Measurements from ENCODE around the gene HUWE1. TPM values are rescaled to one million over a fixed set of nuclear protein-coding genes. Genes with fewer than 3 reads are reported as not detected.

The HUWE1 gene
- total RNA-seq, 4 donors from 2014 or later, result 65.1 to 104 (median 84.7) TPM

DNA sequence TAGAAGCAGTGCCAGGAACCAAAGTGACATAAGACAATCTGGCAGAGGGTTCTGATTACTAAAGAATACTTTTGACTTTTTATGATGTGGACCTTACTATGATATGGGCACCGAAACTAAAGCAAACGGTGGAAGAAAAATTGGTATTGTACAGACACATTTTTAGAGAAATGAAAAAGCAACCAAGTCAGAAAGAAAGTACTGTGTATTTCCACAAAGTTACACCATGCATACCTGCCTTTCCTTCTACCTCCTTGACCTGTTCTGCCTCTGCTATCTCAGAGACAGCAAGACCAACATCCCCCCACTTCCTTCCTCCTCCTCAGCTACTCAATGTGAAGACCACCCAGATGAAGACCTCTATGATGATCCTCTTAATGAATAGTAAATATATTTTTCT lies 88.3 kb downstream of the HUWE1 start:
- Histone ChIP-seq H3K4me1 (no peaks in the 10 kb centered on the region), H3K27me3 (no peaks in the 10 kb centered on the region), H3K36me3 (peaks cover 0 to 4% (median 1%) of the 10 kb centered on the region in 4 donors), H3K4me3 (no peak overlapping the region), H3K9me3 (no peaks in the 10 kb centered on the region), H3K27ac (no peak overlapping the region)
- intact Hi-C loops (cut with DNase I; ENCODE audit: low total_unique reads) (no loop called here), in situ Hi-C loops (cut with MboI; ENCODE audit: low pct_ligation_motif_present in 1 of 4, low pct_unique_long_range_greater_than_20kb in 1 of 4, low sequenced_read_pairs in 3 of 4) (no loop called here)
- WGBS, 2 donors (ENCODE audit: low coverage in 1 of 2), result 58 to 65% methylated on average over 2 of the region's 2 CpGs
- TF ChIP-seq, protein P1, sequence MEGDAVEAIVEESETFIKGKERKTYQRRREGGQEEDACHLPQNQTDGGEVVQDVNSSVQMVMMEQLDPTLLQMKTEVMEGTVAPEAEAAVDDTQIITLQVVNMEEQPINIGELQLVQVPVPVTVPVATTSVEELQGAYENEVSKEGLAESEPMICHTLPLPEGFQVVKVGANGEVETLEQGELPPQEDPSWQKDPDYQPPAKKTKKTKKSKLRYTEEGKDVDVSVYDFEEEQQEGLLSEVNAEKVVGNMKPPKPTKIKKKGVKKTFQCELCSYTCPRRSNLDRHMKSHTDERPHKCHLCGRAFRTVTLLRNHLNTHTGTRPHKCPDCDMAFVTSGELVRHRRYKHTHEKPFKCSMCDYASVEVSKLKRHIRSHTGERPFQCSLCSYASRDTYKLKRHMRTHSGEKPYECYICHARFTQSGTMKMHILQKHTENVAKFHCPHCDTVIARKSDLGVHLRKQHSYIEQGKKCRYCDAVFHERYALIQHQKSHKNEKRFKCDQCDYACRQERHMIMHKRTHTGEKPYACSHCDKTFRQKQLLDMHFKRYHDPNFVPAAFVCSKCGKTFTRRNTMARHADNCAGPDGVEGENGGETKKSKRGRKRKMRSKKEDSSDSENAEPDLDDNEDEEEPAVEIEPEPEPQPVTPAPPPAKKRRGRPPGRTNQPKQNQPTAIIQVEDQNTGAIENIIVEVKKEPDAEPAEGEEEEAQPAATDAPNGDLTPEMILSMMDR (IDR thresholded peaks at IDR 0.05), result no peak
- no peak for TF ChIP-seq EP300 (IDR thresholded peaks at IDR 0.05; ENCODE audit: low read depth)
- TF ChIP-seq POLR2A (IDR thresholded peaks at IDR 0.05), result no peak
- TF ChIP-seq POLR2AphosphoS5 (IDR thresholded peaks at IDR 0.05), result no peak
- no peak for DNase-seq

DNA sequence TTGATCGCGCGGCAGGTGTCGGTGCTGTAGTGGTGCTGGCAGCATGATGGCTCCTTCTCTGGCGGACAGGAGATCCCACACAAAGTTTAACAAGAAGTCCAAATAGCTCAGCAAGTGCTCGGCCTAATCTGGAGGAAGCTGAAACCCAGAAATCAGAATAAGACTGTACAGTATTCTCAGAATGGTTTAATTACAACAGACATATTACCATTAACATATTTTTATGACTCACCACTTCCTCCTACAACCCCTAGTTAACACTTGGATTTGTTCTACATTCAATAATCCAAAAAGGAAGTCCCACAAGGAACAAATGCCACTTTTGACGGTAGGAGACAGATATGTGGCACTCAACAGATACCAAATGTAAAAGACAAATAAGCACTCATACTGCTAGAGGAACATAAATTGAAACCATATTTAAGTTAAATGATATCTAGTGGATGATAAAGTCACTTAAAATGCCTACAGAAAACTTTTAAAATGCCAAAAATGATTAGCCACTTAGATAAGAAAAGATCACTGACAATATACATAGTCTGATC lies 91.2 kb downstream of the HUWE1 start:
- no peak for DNase-seq
- WGBS, 2 donors (ENCODE audit: low coverage in 1 of 2), result 40 to 79% methylated on average over 1 to 7 of the region's 7 CpGs
- Histone ChIP-seq H3K4me1 (no peaks in the 10 kb centered on the region), H3K36me3 (peaks cover 0 to 18% (median 2%) of the 10 kb centered on the region in 4 donors), H3K27ac (no peak overlapping the region), H3K27me3 (no peaks in the 10 kb centered on the region), H3K4me3 (no peak overlapping the region), H3K9me3 (no peaks in the 10 kb centered on the region)
- intact Hi-C loops (cut with DNase I; ENCODE audit: low total_unique reads) (no loop called here), in situ Hi-C loops (cut with MboI; ENCODE audit: low pct_ligation_motif_present in 1 of 4, low pct_unique_long_range_greater_than_20kb in 1 of 4, low sequenced_read_pairs in 3 of 4) (no loop called here)
- TF ChIP-seq POLR2AphosphoS5 (IDR thresholded peaks at IDR 0.05), result no peak
- TF ChIP-seq EP300 (IDR thresholded peaks at IDR 0.05; ENCODE audit: low read depth), result no peak
- TF ChIP-seq, protein P1 (IDR thresholded peaks at IDR 0.05), result no peak
- no peak for TF ChIP-seq POLR2A (IDR thresholded peaks at IDR 0.05)

DNA sequence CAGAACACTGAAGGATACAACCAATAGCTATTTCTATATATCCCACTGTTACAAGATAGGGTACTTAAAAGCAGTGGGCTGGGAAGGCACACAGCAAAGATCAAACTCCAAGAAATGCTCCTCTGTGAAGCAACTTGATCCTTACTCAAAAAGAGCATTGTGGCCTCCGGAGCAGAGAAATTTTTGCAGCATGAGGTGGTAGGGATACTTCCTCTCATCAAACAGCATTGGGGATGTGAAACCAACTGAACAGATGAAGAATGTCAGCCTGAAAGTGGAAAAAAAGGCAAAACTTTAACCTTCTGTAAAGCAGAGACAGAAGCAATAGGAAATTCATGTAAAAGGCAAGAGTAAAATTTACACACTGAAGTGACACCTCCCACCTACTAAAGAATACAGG lies 92.2 kb downstream of the HUWE1 start:
- intact Hi-C loops (cut with DNase I; ENCODE audit: low total_unique reads) (no loop called here), in situ Hi-C loops (cut with MboI; ENCODE audit: low pct_ligation_motif_present in 1 of 4, low pct_unique_long_range_greater_than_20kb in 1 of 4, low sequenced_read_pairs in 3 of 4) (no loop called here)
- Histone ChIP-seq H3K9me3 (no peaks in the 10 kb centered on the region), H3K27me3 (no peaks in the 10 kb centered on the region), H3K36me3 (peaks cover 0 to 22% (median 6%) of the 10 kb centered on the region in 4 donors), H3K4me3 (no peak overlapping the region), H3K27ac (no peak overlapping the region), H3K4me1 (no peaks in the 10 kb centered on the region)
- DNase-seq, result no peak
- WGBS, 2 donors (ENCODE audit: low coverage in 1 of 2), result 67% methylated on average over 1 of the region's 1 CpG; no CpG with 5 or more reads in 1 of the 2 donors
- TF ChIP-seq POLR2AphosphoS5 (IDR thresholded peaks at IDR 0.05) (no peak), POLR2A (IDR thresholded peaks at IDR 0.05) (no peak), EP300 (IDR thresholded peaks at IDR 0.05; ENCODE audit: low read depth) (no peak)
- TF ChIP-seq, protein P1 (IDR thresholded peaks at IDR 0.05), result no peak

DNA sequence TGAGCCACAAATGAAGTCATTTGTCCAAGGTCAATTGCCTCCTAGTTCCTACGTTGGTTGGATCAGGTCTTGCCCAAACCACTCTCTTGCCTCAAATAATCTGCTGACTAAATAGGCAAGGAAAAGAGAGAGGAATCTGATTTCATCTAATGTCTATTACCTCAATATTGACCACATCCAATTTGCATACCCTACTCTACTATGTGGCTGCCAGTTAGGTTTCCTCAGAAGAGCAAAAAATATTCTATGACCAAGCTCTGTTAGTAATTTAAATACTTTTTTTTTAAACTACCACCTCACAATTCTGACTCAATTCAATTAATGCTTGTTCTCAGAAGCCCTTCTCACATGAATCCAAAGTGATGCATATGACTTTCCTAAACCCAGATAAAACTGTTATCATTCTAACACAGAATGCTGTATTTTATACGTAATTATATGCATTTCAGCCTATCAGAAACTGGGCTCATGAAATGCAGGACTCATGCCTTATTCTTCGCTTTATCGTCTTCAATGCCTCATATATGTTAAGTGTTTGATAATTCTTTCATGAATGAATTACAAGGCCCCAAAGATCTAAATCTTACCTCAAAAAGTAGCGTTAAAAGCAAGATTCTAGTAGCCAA lies 98.6 kb downstream of the HUWE1 start:
- in situ Hi-C loops (cut with MboI; ENCODE audit: low pct_ligation_motif_present in 1 of 4, low pct_unique_long_range_greater_than_20kb in 1 of 4, low sequenced_read_pairs in 3 of 4), result no loop called here
- TF ChIP-seq POLR2AphosphoS5 (IDR thresholded peaks at IDR 0.05), result no peak
- TF ChIP-seq, protein P1 (IDR thresholded peaks at IDR 0.05), result no peak
- no peak for TF ChIP-seq EP300 (IDR thresholded peaks at IDR 0.05; ENCODE audit: low read depth)
- no peak for TF ChIP-seq POLR2A (IDR thresholded peaks at IDR 0.05)
- Histone ChIP-seq H3K9me3 (no peaks in the 10 kb centered on the region), H3K4me3 (no peak overlapping the region), H3K27ac (no peak overlapping the region), H3K36me3 (peaks cover 0 to 48% (median 14%) of the 10 kb centered on the region in 4 donors), H3K4me1 (no peaks in the 10 kb centered on the region), H3K27me3 (no peaks in the 10 kb centered on the region)
- no peak for DNase-seq
- intact Hi-C loops (cut with DNase I; ENCODE audit: low total_unique reads), result no loop called here
- WGBS, 2 donors (ENCODE audit: low coverage in 1 of 2), result 77 to 80% methylated on average over 3 to 5 of the region's 5 CpGs

Measured in transverse colon (tissue), 4 donors.